ENCODE measurements around the gene ADSL.

DNA sequence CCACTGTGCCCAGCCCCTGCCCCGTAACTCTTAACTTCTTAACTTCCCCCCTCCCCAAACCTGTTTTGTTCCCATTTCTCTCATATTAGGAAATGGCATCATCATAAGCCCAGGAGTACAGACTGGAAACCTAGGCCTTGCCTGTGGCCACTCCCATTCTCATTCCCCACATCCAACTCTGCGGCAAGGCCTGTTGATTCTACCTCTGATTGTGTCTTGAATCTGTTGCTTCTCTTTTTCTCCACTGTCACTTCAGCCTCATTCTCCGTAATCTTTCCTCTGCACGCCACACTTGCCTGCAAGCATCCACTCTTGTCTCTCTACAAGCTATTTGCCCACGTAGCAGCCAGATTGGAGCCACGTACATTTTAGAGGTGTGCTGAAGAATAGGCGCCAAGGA lies 49.3 kb downstream of the ADSL start:
- TF ChIP-seq, protein P1, sequence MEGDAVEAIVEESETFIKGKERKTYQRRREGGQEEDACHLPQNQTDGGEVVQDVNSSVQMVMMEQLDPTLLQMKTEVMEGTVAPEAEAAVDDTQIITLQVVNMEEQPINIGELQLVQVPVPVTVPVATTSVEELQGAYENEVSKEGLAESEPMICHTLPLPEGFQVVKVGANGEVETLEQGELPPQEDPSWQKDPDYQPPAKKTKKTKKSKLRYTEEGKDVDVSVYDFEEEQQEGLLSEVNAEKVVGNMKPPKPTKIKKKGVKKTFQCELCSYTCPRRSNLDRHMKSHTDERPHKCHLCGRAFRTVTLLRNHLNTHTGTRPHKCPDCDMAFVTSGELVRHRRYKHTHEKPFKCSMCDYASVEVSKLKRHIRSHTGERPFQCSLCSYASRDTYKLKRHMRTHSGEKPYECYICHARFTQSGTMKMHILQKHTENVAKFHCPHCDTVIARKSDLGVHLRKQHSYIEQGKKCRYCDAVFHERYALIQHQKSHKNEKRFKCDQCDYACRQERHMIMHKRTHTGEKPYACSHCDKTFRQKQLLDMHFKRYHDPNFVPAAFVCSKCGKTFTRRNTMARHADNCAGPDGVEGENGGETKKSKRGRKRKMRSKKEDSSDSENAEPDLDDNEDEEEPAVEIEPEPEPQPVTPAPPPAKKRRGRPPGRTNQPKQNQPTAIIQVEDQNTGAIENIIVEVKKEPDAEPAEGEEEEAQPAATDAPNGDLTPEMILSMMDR (IDR thresholded peaks at IDR 0.05) = no peak
- TF ChIP-seq POLR2A (IDR thresholded peaks at IDR 0.05) = no peak
